Lower leg skin (tissue), 3 donors: ENCODE measurements around the gene CCDC34.

Experiments
- CTCF ChIP-seq, 3 donors: fragments of 450-650 bp; IDR thresholded peaks; one replicate each; pipeline ENCODE4 v1.5.1; 2016; ENCODE audit warnings: antibody characterized with exemption in 3 of 3, mild to moderate bottlenecking in 3 of 3, moderate library complexity in 2 of 3
- POLR2A ChIP-seq, 2 donors: fragments of 450-650 bp; IDR thresholded peaks; one replicate each; pipeline ENCODE4 v1.6.1; 2016 to 2017; ENCODE audit warnings: antibody characterized with exemption in 2 of 2, mild to moderate bottlenecking in 1 of 2, moderate library complexity in 1 of 2

GRCh38 chr11:27404427-27404826 lies 41.4 kb upstream of the CCDC34 start:
- TF ChIP-seq CTCF (IDR thresholded peaks at IDR 0.05) (no peak), POLR2A (IDR thresholded peaks at IDR 0.05) (no peak)
